ENCODE data around the gene CRYBG2. TPM values are rescaled to one million over a fixed set of nuclear protein-coding genes. Genes with fewer than 3 reads are reported as not detected.

Gene CRYBG2
- total and polyA plus RNA-seq, 12 donors = 0.03 to 0.64 TPM; not detected in 10

DNA sequence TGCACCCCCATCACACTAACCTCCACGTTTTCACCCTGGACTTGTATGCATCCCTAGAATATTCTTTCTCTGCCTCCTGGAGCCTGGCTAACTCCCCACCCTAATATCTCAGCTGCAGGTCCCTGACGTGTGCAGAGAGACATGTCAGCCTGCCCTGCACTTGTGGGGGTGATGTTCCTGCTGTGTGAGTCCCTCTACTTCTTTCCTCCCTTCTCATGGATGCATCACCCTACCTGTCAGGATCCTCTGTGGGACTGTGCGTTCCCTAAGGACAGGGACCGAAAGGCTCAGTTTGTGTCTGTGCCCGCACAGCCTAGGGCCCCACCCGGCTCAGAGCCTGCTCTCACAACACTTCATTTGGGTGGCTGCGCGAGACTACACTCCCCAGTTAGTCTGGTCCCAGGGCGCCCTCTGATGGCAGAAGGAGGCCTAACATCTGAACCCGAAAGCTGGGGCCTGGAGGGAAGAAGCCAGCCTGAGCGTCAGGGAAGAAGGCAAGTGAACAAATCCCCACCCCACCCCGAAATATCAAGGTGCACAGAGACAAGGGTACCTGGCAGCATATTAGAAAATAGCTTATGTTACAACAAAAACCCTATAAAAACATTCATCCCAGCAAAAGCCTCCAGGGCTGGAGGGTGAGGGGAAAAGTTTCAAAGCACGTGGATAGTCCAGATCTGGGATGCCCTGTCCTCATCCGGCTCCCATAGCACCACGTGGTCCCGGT lies 32.5 kb downstream of the CRYBG2 start:
- TF ChIP-seq, protein P1, sequence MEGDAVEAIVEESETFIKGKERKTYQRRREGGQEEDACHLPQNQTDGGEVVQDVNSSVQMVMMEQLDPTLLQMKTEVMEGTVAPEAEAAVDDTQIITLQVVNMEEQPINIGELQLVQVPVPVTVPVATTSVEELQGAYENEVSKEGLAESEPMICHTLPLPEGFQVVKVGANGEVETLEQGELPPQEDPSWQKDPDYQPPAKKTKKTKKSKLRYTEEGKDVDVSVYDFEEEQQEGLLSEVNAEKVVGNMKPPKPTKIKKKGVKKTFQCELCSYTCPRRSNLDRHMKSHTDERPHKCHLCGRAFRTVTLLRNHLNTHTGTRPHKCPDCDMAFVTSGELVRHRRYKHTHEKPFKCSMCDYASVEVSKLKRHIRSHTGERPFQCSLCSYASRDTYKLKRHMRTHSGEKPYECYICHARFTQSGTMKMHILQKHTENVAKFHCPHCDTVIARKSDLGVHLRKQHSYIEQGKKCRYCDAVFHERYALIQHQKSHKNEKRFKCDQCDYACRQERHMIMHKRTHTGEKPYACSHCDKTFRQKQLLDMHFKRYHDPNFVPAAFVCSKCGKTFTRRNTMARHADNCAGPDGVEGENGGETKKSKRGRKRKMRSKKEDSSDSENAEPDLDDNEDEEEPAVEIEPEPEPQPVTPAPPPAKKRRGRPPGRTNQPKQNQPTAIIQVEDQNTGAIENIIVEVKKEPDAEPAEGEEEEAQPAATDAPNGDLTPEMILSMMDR (IDR thresholded peaks at IDR 0.05) = peak; percentile 77 to 93 (median 92)
- DNase-seq (peak; percentile 92 to 93), ATAC-seq (peak; percentile 90 to 93 (median 92))
- H3K9me3 ChIP-seq = no peaks in the 10 kb centered on the region
- WGBS, 2 donors = 11 to 12% methylated on average over 16 of the region's 16 CpGs
- peak overlapping the region in 1 of 10 donors; percentile 11 for H3K27ac ChIP-seq
- H3K36me3 ChIP-seq = peaks cover 0 to 24% (median 0%) of the 10 kb centered on the region in 9 donors
- peaks cover 0 to 5% (median 0%) of the 10 kb centered on the region in 7 donors for H3K27me3 ChIP-seq
- intact Hi-C loops (cut with DNase I) = loop anchor here (1.0 to 10.0 kb wide), 16 partner anchors 34 to 217 kb away; partner anchors contain the start of genes C1orf232 (in 4 of the 10), ZNF593 (in 4 of the 10), ZNF593OS (in 2 of the 10) and CNKSR1 (in 1 of the 10)
- H3K4me1 ChIP-seq = peaks cover 0 to 52% (median 21%) of the 10 kb centered on the region in 9 donors
- H3K4me3 ChIP-seq = no peak overlapping the region

DNA sequence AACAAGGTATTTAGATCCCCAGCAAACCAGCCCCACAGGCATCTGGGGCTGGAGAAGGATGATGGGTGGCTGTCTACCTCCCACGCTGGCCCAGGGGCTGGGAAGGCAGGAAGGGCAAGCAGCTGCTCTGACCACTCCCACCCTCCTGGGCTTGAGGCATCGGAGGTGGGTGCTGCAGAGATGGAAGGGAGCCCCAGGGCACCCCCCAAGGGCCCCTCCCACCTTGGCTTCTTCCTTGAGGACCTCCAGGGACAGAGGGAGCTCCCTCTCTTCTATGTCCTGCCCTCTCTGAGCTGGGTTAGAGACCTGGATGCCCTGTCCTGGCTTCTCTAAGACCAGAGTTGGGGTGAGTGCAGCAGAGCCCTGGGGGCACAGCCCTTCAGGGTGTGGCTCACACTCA lies 33.0 kb downstream of the CRYBG2 start:
- Histone ChIP-seq H3K4me3 (peak overlapping the region in 1 of 10 donors; percentile 59), H3K27me3 (peaks cover 0 to 5% (median 0%) of the 10 kb centered on the region in 7 donors), H3K36me3 (peaks cover 0 to 24% (median 0%) of the 10 kb centered on the region in 9 donors), H3K9me3 (no peaks in the 10 kb centered on the region), H3K4me1 (peaks cover 0 to 58% (median 21%) of the 10 kb centered on the region in 9 donors), H3K27ac (peak overlapping the region in 1 of 10 donors; percentile 11)
- 64 to 67% methylated on average over 2 of the region's 2 CpGs for WGBS, 2 donors
- TF ChIP-seq, protein P1 (IDR thresholded peaks at IDR 0.05) = no peak
- intact Hi-C loops (cut with DNase I) = loop anchor here (1.0 to 10.0 kb wide), 16 partner anchors 34 to 216 kb away; partner anchors contain the start of genes C1orf232 (in 4 of the 10), ZNF593 (in 4 of the 10), ZNF593OS (in 2 of the 10) and CNKSR1 (in 1 of the 10)
- no peak for DNase-seq
- peak in 4 of 8 donors; percentile 3 to 11 (median 5) for ATAC-seq

DNA sequence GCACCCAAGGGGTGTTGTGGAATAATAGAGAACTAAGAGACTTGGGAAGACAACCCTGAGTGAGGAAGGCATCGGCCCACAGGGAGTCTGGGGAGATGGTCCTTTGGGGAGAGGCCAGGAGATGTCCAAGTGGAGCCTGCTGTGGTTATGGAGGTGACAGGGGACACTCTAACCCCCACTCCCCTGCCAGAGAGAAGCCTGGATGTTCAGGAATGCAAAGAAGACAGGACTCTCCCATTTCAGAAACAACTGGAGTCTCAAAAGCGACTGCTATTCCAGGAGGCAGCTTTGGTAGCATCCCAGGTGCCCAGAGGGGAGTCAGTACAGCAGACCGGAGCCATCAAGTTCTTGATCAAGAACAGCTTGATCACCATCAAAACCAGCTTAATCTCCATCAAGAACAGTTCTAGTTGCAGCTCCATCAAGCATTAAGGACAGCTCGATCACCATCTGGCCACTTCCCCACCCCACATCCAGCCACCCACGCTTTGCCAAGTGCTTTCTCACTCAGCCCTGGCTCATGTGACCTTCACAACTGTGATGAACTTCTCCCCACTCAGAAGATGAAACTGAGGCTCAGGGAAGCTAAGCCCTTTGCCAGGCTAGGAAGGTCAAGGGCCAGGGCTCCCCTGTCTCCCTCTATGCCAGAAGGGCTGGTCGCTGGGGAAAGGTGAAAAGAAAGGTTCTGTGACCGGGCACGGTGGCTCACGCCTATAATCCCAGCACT lies 35.4 kb downstream of the CRYBG2 start:
- DNase-seq (no peak), ATAC-seq (peak in 3 of 8 donors; percentile 9 to 52 (median 25))

More for the DNA sequence above, 35.4 kb downstream of the CRYBG2 start:
- H3K9me3 ChIP-seq = no peaks in the 10 kb centered on the region
- peaks cover 0 to 81% (median 21%) of the 10 kb centered on the region in 9 donors for H3K4me1 ChIP-seq
- peak overlapping the region in 7 of 10 donors; percentile 23 to 89 (median 55) for H3K27ac ChIP-seq
- WGBS, 2 donors = 83 to 86% methylated on average over 9 of the region's 9 CpGs
- H3K36me3 ChIP-seq = peaks cover 0 to 16% (median 0%) of the 10 kb centered on the region in 9 donors
- TF ChIP-seq, protein P1 (IDR thresholded peaks at IDR 0.05) = no peak
- H3K4me3 ChIP-seq = peak overlapping the region in 7 of 10 donors; percentile 5 to 59 (median 12)
- H3K27me3 ChIP-seq = no peaks in the 10 kb centered on the region
- intact Hi-C loops (cut with DNase I) = loop anchor here in 2 of 10 donors (5.0 to 10.0 kb wide), 2 partner anchors 46 to 144 kb away; partner anchors contain the start of genes CNKSR1 (in 1 of the 2) and ZNF593OS (in 1 of the 2)
